ENCODE results near the gene CDY1. TPM values are rescaled to one million over a fixed set of nuclear protein-coding genes. Genes with fewer than 3 reads are reported as not detected.
"Not testable (repeated sequence)": the region's sequence is repeated elsewhere in the genome, so short reads cannot be mapped to it uniquely, and the experiment has no call there.

CDY1 gene, protein sequence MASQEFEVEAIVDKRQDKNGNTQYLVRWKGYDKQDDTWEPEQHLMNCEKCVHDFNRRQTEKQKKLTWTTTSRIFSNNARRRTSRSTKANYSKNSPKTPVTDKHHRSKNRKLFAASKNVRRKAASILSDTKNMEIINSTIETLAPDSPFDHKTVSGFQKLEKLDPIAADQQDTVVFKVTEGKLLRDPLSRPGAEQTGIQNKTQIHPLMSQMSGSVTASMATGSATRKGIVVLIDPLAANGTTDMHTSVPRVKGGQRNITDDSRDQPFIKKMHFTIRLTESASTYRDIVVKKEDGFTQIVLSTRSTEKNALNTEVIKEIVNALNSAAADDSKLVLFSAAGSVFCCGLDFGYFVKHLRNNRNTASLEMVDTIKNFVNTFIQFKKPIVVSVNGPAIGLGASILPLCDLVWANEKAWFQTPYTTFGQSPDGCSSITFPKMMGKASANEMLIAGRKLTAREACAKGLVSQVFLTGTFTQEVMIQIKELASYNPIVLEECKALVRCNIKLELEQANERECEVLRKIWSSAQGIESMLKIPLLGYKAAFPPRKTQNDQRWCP
- total RNA-seq (not detected), polyA plus RNA-seq (not detected)
- long read RNA-seq, donor 1, result 0 reads
- long read RNA-seq, donor 2, result 0 reads
- long read RNA-seq, donor 3, result 0 reads

DNA sequence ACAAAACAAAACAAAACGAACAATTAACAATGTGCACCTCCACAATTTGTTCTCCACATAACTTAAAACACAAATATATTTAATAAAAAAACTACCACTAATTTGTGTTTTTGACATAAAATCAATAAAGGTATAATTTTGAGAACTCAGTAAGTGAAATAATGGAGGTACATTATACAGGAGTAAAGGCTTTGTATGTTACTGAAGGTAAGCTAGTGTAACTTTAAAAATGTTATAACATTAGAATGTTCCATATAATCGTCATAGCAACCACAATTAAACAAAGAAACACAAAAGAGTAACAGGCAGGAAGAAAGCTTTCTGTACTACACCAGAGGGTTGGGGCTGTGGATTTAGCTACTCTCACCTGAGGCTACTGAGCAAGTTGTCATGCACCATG lies at the start of gene CDY1:
Gene CDY1 (plus strand): TSS at position 301 of the 400 bp plus-strand sequence. CDS start 326 bp downstream, outside the sequence.
- not testable (repeated sequence) for H3K4me3 ChIP-seq, DNase-seq

DNA sequence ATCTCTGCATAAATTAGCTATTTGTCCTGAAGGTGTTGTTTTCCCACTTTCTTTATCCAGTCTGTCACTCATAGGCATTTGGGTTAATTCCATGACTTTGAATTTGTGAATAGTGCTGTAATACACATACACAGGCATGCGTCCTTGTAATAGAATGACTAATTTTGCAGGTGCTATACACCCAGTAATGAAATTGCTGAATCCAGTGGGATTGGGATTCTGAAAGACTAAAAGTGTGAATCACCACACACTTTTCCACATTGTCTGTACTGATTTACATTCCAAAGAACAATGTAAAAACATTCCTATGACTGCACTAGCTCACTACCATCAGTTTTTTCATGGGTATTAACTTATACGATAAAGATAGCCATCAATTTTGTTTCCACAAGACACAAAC lies 28.6 kb upstream of the CDY1 start:
- DNase-seq; H3K4me1 ChIP-seq; ATAC-seq; H3K9me3 ChIP-seq; H3K27ac ChIP-seq; H3K36me3 ChIP-seq; H3K4me3 ChIP-seq; H3K27me3 ChIP-seq; intact Hi-C loops (cut with DNase I): not testable (repeated sequence)
- no CpG with 5 or more reads among the region's 2 CpGs for WGBS, 2 donors

More for the DNA sequence above, at the start of gene CDY1:
- ATAC-seq; H3K4me1 ChIP-seq; H3K27me3 ChIP-seq; H3K9me3 ChIP-seq; H3K27ac ChIP-seq; H3K36me3 ChIP-seq; intact Hi-C loops (cut with DNase I): not testable (repeated sequence)
- no CpG with 5 or more reads among the region's 2 CpGs for WGBS, 2 donors

DNA sequence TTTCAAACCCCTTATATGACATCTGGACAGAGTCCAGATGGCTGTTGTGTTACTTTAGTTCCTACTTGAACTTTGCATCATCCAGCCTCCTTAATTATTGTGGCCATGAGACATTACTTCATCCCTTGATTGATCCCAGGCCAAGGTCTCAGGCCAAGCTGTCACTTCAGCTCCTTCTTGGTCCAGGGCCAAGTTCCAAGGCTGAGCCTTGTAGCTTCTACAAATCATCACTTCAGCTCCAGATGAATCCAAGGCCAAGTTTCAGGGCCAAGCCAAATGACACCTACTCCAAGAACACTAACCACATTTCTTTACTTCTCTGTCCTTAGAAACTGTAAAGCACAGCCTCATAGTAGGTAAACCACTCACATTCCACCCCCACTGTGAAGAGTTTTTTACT lies 1.7 kb upstream of the CDY1 start:
- H3K4me1 ChIP-seq; H3K4me3 ChIP-seq; DNase-seq; H3K9me3 ChIP-seq; H3K36me3 ChIP-seq; intact Hi-C loops (cut with DNase I); H3K27me3 ChIP-seq; H3K27ac ChIP-seq: not testable (repeated sequence)
- ATAC-seq, result peak in 2 of 8 donors; percentile 12 to 64

DNA sequence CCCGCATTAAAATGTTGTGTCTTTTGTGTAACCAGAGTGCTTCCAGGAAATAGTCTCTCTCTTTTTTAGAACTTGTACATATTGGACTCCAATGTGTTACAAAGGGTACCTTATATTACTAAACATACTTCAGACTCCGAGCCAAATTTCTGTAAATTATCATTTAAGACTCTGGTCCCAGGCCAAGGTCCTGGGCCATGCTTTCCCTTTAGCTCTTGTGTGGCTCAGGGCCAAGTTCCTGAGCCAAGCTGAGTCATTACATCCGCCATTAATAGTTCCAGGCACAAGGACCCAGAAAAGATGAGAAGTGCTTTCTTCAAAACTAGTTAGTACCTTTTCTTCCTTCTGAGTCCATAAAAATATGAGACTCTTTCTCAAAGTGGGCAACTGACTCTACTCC lies 4.6 kb downstream of the CDY1 start:
- H3K9me3 ChIP-seq; H3K4me1 ChIP-seq; DNase-seq; intact Hi-C loops (cut with DNase I); ATAC-seq; H3K27me3 ChIP-seq; H3K4me3 ChIP-seq; H3K27ac ChIP-seq; H3K36me3 ChIP-seq: not testable (repeated sequence)
- no CpG with 5 or more reads among the region's 3 CpGs for WGBS, 2 donors

DNA sequence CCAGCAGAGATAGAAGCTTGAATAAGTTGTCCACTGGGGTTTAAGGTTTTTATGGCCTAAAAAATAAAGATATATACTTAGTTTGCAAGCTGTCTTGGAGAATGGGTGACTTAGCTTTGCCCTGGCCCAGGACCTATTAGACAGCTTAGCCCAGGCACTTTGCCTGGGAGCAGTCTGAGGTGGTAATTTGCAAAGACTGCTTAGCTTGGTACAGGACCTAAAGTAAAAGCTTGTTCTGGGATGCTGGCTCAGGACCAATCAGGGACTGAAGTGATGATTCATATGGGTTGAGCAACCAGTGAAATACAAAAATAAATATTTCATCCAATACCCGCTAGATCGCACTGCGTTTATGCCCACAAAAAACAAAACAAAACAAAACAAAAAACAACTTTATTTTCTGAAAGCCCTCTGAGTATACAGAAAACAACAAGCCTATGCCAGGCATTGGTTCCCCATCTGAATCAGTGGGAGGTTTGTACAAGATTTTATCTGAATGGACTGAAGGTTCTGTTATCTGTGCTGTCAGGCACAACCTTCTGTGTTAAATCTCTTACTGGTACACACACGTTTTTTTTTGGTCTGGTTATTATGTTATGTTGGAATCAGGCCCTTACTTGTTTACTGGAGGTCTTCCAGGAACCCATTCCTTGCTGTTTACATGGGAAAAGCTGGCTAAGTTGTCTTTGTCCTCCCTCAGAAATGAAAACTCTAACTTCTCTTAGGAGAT lies 8.6 kb downstream of the CDY1 start:
- H3K4me1 ChIP-seq; DNase-seq; H3K36me3 ChIP-seq; H3K4me3 ChIP-seq; intact Hi-C loops (cut with DNase I); H3K27ac ChIP-seq; H3K27me3 ChIP-seq; H3K9me3 ChIP-seq: not testable (repeated sequence)
- WGBS, 2 donors, result no CpG with 5 or more reads among the region's 4 CpGs
- peak in 2 of 8 donors; percentile 41 to 76 for ATAC-seq

DNA sequence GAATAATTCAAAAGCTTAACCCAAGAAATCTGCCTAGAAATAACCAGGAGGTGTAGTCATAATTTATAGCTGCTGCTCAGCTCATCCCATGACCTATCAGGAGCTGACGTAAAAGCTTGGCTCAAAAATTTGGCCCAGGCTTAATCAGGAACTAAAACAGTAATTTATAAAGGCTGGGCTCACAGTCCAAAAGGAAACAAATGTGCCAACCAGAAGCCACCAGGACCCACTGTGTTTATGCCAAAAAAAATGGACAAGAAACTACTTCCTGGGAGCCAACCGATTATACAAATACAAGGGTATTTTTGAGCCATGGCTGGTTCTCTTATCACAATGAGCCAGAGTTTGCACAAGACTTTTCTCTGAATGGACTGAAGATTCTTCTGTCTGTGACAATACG lies 17.9 kb downstream of the CDY1 start:
- H3K4me1 ChIP-seq; H3K27ac ChIP-seq; DNase-seq; H3K9me3 ChIP-seq; H3K36me3 ChIP-seq; intact Hi-C loops (cut with DNase I); H3K27me3 ChIP-seq; ATAC-seq; H3K4me3 ChIP-seq: not testable (repeated sequence)
- WGBS, 2 donors, result no CpG with 5 or more reads among the region's 3 CpGs

DNA sequence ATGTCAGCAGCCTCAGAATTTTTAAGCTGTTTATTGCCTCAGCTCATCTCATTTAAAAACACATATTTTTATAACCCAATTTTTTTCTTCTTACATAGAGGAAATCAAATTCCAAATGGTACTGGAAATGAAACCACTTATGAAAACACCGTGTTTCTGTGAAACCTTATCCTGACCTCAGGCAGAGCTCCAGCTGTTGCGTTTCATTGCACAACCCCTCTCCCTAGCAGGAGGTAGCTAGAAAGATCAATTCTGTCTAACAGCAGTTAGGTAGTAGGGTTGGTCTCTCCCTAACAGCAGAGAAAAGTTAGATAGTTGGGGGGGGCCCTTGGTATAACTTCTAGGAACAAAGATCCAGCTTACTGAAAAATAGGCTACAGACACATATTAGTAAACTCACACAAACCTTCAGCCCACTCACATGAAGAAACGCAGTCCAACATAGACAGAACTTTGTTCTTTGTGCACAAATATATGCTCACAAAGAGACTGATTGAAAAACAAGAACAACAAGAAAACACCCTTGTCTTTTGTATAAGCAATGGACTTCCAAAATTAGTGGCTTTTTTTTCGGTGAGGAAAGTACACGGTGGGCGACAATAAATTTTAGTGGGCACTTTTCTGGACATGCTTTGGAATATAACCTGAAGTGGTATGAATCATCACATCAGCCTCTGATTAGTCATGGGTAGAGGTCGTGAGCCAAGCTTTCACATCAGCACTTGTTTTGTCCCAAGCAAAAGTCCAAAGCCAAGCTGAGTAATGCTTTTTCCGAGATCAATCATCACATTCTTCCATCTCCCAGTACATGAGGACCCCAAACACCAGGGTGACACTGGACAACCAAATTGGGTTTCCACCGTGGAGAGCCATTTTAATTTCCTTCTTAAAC lies 21.4 kb downstream of the CDY1 start:
- H3K9me3 ChIP-seq; H3K4me3 ChIP-seq; H3K27ac ChIP-seq; H3K36me3 ChIP-seq; H3K4me1 ChIP-seq; H3K27me3 ChIP-seq; DNase-seq; intact Hi-C loops (cut with DNase I): not testable (repeated sequence)
- WGBS, 2 donors, result no CpG with 5 or more reads among the region's 9 CpGs
- ATAC-seq, result peak in 1 of 8 donors; percentile 52

Measured in heart right ventricle (tissue), 16 donors.